ENCODE measurements around the gene HEATR3.

The HEATR3 gene

GRCh38 chr16:50058091-50058771 is 7.5 kb upstream of the HEATR3 start:
- no peak for DNase-seq (ENCODE audit: low read depth, low spot score)

DNA sequence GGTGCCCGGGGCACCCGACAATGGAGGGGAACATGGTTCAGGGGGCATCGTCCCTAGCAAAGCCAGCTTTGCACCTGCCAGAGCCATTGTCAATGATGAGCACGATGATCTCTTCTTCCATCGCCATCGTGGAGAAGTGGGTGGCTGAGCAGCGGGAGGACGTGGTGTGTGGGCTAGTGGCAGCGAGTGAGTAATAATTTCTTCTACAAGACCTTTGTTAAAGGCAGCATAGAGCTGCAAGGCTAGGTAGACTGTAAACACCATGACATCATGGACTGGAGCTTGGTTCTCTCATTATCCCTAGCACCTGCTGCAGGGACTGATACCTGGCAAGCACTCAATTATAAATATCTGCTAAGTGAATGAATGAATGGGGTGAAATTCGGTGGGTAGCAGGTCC is 6.7 kb upstream of the HEATR3 start:
- no peak for DNase-seq (ENCODE audit: low read depth, low spot score)

- DNase-seq (ENCODE audit: low read depth, low spot score) = no peak
Measured at GRCh38 chr16:50059669-50060068, 6.1 kb upstream of the HEATR3 start.

GRCh38 chr16:50061326-50061725 is 4.4 kb upstream of the HEATR3 start:
- no peak for DNase-seq (ENCODE audit: low read depth, low spot score)

DNA sequence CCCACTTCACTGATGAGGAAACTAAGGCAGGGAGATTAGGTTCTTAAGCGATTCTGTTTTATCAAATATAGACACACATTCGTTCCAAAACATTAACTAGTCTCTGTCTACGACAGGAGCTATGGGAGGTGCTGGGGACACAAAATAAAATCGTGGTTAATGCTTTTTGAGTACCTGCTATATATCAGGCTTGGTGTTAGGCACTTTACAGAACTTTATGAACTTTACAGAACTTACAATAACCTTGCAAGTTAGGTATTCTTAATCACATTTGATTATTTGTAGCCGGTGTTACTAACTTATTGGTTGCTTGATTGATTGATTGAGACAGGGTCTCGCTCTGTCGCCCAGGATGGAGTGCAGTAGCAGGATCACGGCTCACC is 538 bp upstream of the HEATR3 start:
- DNase-seq (ENCODE audit: low read depth, low spot score) = no peak

GRCh38 chr16:50066482-50067289 is 916 bp downstream of the HEATR3 start:
- no peak for DNase-seq (ENCODE audit: low read depth, low spot score)

GRCh38 chr16:50067290-50067853 is 1.6 kb downstream of the HEATR3 start:
- peak; percentile 67 for DNase-seq (ENCODE audit: low read depth, low spot score)

DNA sequence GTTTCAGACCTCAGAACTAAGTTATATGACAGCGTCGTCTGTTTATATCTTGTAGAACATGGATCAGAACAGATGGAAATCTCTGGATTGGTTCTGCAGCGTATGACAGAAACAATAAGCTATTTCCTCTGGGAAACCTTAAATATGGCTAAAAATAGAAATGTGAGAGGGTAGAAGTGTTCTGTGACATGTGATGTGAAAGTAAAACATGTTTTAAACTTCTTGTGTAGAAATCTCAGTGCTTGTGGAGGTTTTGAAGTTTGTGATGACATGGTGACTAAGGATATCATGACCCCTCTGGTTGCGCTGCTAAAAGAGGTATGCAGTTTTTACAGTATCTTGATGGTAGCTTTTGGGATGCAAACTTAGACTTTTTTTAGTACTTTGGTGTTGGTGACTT is 2.8 kb downstream of the HEATR3 start:
- DNase-seq (ENCODE audit: low read depth, low spot score) = no peak

DNA sequence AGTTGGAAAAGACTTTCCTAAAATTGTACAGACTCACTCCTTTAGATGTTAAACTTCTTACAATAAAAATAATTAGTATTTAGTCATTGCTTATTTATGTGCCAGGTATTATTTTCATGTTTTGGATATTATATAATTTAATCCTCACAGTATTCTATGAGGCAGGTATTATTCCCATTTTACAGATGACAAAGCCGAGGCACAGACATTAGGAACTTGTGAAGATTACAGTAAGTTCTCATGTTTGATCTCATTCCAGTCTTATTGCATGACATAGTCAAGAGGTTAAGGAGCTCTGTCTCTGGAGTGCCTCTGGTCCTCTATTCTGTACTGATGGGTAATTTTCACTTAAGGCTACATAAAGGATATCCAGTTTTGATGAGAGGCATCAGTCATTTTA is 3.3 kb downstream of the HEATR3 start:
- DNase-seq (ENCODE audit: low read depth, low spot score) = no peak

DNA sequence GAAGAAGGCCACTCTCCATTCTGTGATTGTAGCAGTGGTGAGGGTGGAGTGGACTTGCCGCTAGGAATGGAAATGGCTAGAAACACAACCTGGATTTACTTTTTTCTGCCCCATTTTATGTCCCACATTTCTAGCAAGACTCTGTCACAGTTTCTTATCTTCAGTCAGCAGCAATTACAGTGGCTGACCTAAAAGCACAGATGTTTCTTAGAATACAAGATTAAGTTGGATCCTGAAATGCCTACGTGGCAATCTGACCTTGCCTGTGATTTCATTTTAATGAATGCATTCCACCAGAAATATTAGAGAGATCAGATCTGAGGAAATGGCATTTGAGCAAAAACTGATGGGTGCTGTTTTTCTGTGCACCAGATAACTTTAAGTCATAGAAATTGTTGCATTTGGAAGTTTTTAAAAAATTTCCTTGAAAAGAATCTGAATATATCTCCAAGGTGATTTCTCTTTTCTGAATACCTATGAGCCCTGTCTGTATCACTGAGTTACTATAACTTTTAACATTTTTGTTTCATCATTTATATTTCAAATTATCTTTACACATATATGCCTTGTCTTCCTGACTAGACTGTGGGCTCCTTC is 5.4 kb downstream of the HEATR3 start:
- DNase-seq (ENCODE audit: low read depth, low spot score) = no peak

GRCh38 chr16:50072730-50073129 is 7.0 kb downstream of the HEATR3 start:
- DNase-seq (ENCODE audit: low read depth, low spot score) = no peak

GRCh38 chr16:50079397-50080140 is 13.8 kb downstream of the HEATR3 start:
- DNase-seq (ENCODE audit: low read depth, low spot score) = peak; percentile 21

GRCh38 chr16:50081428-50082018 is 15.8 kb downstream of the HEATR3 start:
- no peak for DNase-seq (ENCODE audit: low read depth, low spot score)

GRCh38 chr16:50083996-50084395 is 18.2 kb downstream of the HEATR3 start:
- DNase-seq (ENCODE audit: low read depth, low spot score) = no peak

DNA sequence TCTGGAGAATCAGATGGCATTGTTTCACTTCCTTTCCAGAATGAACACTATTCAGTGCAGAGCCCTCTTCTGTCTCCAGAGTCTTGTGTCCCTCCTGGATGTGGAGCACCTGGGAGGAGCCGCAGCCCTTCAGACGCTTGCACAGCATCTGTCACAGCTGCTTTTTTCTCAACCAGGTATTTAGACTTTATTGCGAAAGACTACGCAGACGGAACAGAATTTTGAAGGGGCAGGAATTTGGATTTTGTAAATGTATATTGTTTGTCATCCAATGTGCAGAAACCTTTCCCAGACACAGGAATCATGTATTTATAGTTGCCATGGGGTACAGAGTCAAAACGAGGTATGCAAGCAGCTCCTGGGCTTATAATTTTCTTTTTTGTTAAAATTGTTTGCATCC is 20.4 kb downstream of the HEATR3 start:
- no peak for DNase-seq (ENCODE audit: low read depth, low spot score)

- no peak for DNase-seq (ENCODE audit: low read depth, low spot score)
Measured at GRCh38 chr16:50088302-50088701, 22.5 kb downstream of the HEATR3 start.

- DNase-seq (ENCODE audit: low read depth, low spot score) = no peak
Measured at GRCh38 chr16:50092891-50093290, 27.1 kb downstream of the HEATR3 start.

- no peak for DNase-seq (ENCODE audit: low read depth, low spot score)
Measured at GRCh38 chr16:50093607-50094539, 28.1 kb downstream of the HEATR3 start.

- DNase-seq (ENCODE audit: low read depth, low spot score) = peak; percentile 50
Measured at GRCh38 chr16:50096791-50097190, 31.0 kb downstream of the HEATR3 start.

- DNase-seq (ENCODE audit: low read depth, low spot score) = no peak
Measured at GRCh38 chr16:50099957-50100648, 34.3 kb downstream of the HEATR3 start.

Data from astrocyte of the hippocampus (primary cell).